ENCODE measurements around the gene UBAP1. TPM values are rescaled to one million over a fixed set of nuclear protein-coding genes. Genes with fewer than 3 reads are reported as not detected.

UBAP1 gene
- total and polyA plus RNA-seq, 4 donors = 32.3 to 74.1 (median 51.6) TPM

DNA sequence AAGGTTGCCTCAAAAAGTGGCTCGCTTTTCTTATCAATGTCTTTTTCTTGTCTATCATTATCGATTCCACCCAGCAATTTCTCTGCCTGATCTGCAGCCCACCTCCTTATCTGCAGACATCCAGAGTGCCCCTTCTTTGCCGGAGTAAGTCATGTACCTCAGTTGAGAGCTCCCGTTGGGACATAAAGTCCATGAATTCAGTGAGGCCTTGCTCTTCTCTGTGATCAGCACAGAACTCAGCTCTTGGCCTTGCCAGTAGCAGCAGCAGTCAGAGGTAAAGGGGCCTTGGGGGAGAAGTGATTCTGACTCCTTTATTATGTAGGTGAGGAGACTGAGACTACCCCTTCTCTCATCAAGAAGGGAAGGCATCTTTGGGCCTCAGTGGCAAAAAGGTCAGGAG lies 27.4 kb upstream of the UBAP1 start:
- Histone ChIP-seq H3K9me3 (ENCODE audit: control insufficient read depth, insufficient read depth, low read length) (no peaks in the 10 kb centered on the region), H3K4me1 (ENCODE audit: control insufficient read depth, insufficient read depth, low read length) (no peaks in the 10 kb centered on the region), H3K36me3 (ENCODE audit: control insufficient read depth, insufficient read depth, low read length) (no peaks in the 10 kb centered on the region), H3K4me3 (ENCODE audit: low read depth, low read length) (no peak overlapping the region), H3K27ac (ENCODE audit: low read depth, low read length) (no peak overlapping the region), H3K27me3 (ENCODE audit: control insufficient read depth, insufficient read depth, low read length) (no peaks in the 10 kb centered on the region)
- 89% methylated on average over 3 of the region's 4 CpGs for WGBS (ENCODE audit: insufficient coverage)
- no peak for DNase-seq (ENCODE audit: low read depth in 4 of 6, low spot score in 6 of 6)

DNA sequence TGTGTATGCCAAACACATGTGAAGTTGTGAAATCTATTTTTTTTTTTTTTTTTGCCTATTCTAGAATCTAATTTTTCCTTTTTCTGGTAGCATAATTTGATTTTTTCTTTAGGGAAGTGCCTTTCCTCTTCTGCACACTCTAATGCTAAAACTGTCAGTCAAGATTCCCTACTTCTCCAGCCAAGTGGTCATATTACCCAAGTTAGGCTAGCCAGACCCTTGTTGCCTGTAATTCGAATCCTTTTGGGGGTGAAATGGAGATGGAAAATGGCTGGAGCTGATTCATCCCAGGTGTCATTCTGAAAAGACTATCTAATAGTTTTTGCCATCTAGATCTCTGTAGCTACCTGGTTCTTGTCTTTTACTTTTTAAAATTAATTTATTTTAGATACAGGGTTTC lies 24.8 kb upstream of the UBAP1 start:
- H3K27me3 ChIP-seq (ENCODE audit: control insufficient read depth, insufficient read depth, low read length) = no peaks in the 10 kb centered on the region
- no peaks in the 10 kb centered on the region for H3K36me3 ChIP-seq (ENCODE audit: control insufficient read depth, insufficient read depth, low read length)
- DNase-seq (ENCODE audit: low read depth in 4 of 6, low spot score in 6 of 6) = no peak
- WGBS (ENCODE audit: insufficient coverage) = no CpG with 5 or more reads among the region's 1 CpG
- H3K9me3 ChIP-seq (ENCODE audit: control insufficient read depth, insufficient read depth, low read length) = no peaks in the 10 kb centered on the region
- H3K27ac ChIP-seq (ENCODE audit: low read depth, low read length) = no peak overlapping the region
- H3K4me3 ChIP-seq (ENCODE audit: low read depth, low read length) = no peak overlapping the region
- H3K4me1 ChIP-seq (ENCODE audit: control insufficient read depth, insufficient read depth, low read length) = no peaks in the 10 kb centered on the region

DNA sequence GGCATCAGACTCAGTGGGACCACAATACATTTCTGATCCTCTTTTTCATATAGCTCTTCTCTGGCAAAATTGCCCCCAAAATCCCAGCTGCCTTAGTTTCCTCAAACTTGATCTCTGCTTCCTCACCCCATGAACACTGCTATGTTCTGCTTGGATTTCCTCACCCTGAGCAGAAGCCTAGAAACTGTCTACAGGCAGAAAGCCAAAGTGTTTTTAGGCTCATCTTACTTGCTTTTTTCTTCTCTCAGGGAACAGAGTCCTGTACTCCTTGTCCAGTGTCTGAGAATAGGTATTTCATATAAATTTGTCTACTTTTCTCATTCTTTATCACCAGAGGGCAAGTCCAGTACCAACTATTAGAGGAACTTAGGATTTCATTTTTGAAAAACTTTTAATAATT lies 21.5 kb upstream of the UBAP1 start:
- no peak overlapping the region for H3K27ac ChIP-seq (ENCODE audit: low read depth, low read length)
- H3K4me1 ChIP-seq (ENCODE audit: control insufficient read depth, insufficient read depth, low read length) = no peaks in the 10 kb centered on the region
- no peaks in the 10 kb centered on the region for H3K36me3 ChIP-seq (ENCODE audit: control insufficient read depth, insufficient read depth, low read length)
- no peak overlapping the region for H3K4me3 ChIP-seq (ENCODE audit: low read depth, low read length)
- DNase-seq (ENCODE audit: low read depth in 4 of 6, low spot score in 6 of 6) = peak in 1 of 6 donors; percentile 20
- H3K27me3 ChIP-seq (ENCODE audit: control insufficient read depth, insufficient read depth, low read length) = no peaks in the 10 kb centered on the region
- no peaks in the 10 kb centered on the region for H3K9me3 ChIP-seq (ENCODE audit: control insufficient read depth, insufficient read depth, low read length)

DNA sequence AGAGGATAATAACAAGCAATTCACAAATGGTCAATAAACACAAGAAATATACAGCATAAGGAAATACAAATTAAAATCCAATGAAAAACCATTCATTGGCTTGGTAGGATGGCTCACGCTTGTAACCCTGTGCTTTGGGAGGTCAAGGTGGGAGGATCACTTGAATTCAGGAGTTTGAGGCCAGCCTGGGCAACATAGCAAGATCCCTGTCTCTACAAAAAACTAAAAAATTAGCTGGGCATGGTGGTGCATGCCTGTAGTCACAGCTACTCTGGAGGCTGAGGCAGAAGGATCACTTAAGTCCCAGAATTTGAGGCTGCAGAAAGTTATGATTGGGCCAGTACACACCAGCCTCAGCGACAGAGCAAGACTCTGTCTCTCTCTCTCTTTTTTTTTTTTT lies 20.9 kb upstream of the UBAP1 start:
- DNase-seq (ENCODE audit: low read depth in 4 of 6, low spot score in 6 of 6) = no peak
- Histone ChIP-seq H3K4me3 (ENCODE audit: low read depth, low read length) (no peak overlapping the region), H3K36me3 (ENCODE audit: control insufficient read depth, insufficient read depth, low read length) (no peaks in the 10 kb centered on the region), H3K27me3 (ENCODE audit: control insufficient read depth, insufficient read depth, low read length) (no peaks in the 10 kb centered on the region), H3K4me1 (ENCODE audit: control insufficient read depth, insufficient read depth, low read length) (no peaks in the 10 kb centered on the region), H3K27ac (ENCODE audit: low read depth, low read length) (no peak overlapping the region), H3K9me3 (ENCODE audit: control insufficient read depth, insufficient read depth, low read length) (no peaks in the 10 kb centered on the region)
- 100% methylated on average over 1 of the region's 2 CpGs for WGBS (ENCODE audit: insufficient coverage)

DNA sequence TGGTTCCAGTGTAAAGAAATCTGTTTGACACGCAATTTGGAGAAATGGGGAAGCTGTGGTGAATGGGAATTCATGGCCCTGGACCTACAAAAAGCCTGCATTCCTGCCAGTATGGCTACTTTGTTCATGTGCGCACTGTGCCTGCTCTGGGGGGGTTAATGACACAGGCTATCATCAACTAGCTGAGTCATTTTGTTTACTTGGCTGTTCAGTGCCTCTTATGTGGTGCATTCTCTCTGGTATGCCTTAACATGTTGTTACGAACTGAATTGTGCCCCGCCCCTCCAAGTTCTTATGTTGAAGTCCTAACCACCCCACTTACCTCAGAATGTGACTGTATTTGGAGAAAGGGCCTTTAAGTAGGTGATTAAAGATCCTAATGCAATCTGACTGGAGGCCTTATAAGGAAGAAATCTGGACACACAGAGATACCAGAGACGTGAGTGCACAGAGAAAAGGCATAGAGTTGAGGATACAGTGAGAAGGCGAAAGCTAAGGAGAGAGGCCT lies 20.4 kb upstream of the UBAP1 start:
- Histone ChIP-seq H3K9me3 (ENCODE audit: control insufficient read depth, insufficient read depth, low read length) (no peaks in the 10 kb centered on the region), H3K27ac (ENCODE audit: low read depth, low read length) (no peak overlapping the region), H3K27me3 (ENCODE audit: control insufficient read depth, insufficient read depth, low read length) (no peaks in the 10 kb centered on the region), H3K4me1 (ENCODE audit: control insufficient read depth, insufficient read depth, low read length) (no peaks in the 10 kb centered on the region), H3K4me3 (ENCODE audit: low read depth, low read length) (no peak overlapping the region), H3K36me3 (ENCODE audit: control insufficient read depth, insufficient read depth, low read length) (no peaks in the 10 kb centered on the region)
- no peak for DNase-seq (ENCODE audit: low read depth in 4 of 6, low spot score in 6 of 6)
- WGBS (ENCODE audit: insufficient coverage) = 80% methylated on average over 1 of the region's 6 CpGs

DNA sequence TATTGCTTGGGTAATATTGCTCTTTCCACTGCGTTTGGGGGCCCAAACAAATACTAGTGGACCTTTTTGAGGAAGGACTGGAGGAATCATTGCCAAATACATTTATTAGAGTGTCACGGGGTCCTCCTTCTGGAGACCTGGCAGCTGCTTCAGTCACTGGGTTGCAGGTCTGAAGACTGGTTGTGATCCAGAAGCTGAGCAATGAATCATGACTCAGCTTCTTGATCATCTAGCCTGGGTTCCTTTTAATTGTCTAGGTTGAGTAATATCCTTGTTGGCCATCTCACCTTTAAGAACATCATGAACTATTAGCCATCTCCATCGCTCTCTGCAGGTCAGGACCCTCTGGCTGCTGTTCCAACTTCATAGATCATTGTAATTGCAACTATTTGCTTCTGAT lies 15.4 kb upstream of the UBAP1 start:
- Histone ChIP-seq H3K9me3 (ENCODE audit: control insufficient read depth, insufficient read depth, low read length) (no peaks in the 10 kb centered on the region), H3K27me3 (ENCODE audit: control insufficient read depth, insufficient read depth, low read length) (no peaks in the 10 kb centered on the region), H3K4me1 (ENCODE audit: control insufficient read depth, insufficient read depth, low read length) (no peaks in the 10 kb centered on the region), H3K27ac (ENCODE audit: low read depth, low read length) (no peak overlapping the region), H3K4me3 (ENCODE audit: low read depth, low read length) (no peak overlapping the region), H3K36me3 (ENCODE audit: control insufficient read depth, insufficient read depth, low read length) (no peaks in the 10 kb centered on the region)
- DNase-seq (ENCODE audit: low read depth in 4 of 6, low spot score in 6 of 6) = no peak
- WGBS (ENCODE audit: insufficient coverage) = 80% methylated on average over 1 of the region's 3 CpGs

DNA sequence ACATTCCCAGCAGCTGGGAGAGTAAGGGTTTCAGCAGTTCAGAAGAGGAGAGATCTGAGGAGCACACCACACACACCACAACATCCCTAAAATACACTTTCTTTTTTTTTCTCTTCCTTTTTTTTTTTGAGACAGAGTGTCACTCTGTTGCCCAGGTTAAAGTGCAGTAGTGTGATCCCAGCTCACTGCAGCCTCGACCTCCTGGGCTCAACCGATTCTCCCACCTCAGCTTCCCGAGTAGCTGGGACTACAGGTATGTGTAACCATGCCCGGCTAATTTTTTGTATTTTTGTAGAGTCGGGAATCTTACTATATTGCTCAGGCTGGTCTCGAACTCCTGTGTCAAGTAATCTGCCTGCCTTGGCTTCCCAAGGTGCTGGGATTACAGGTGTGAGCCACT lies 9.7 kb upstream of the UBAP1 start:
- 98% methylated on average over 5 of the region's 6 CpGs for WGBS (ENCODE audit: insufficient coverage)
- no peak for DNase-seq (ENCODE audit: low read depth in 4 of 6, low spot score in 6 of 6)

DNA sequence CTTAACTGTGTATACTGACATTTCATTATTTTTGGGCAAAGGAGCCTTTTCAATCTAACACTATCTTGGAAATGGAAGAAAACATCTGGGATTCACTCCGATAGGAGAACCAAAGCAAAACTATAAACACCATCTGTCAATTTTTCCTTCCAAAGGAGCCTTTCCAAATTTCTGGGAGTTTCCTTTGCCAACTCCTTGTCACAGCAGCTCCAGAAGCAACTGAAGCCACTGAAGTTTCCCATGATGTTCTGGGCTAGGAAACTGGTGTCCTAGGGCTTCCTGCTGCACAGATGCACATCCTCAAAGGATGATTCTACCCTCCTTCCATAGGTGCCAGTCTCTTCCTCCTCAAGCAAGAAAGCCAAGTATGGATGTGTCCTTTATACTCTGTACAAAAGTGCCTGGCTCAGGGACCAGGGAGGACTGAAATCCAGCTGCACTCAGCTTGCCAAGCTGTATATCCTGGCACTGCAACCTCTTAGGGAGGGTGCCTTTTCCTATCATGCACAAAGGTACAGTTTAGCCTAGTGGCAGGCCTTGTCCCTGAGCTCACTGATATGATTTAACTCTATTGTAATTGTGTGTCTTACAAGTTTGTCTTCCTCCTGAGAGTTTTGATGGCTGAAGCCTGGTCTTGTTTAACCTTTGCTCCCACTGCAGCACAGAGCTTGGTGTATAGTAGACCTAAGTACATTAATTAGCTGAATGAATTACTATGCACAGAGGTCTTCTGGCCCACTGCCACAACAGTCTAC lies 8.4 kb upstream of the UBAP1 start:
- no peaks in the 10 kb centered on the region for H3K27me3 ChIP-seq (ENCODE audit: control insufficient read depth, insufficient read depth, low read length)
- peaks cover 4% of the 10 kb centered on the region for H3K4me1 ChIP-seq (ENCODE audit: control insufficient read depth, insufficient read depth, low read length)
- H3K36me3 ChIP-seq (ENCODE audit: control insufficient read depth, insufficient read depth, low read length) = no peaks in the 10 kb centered on the region
- H3K4me3 ChIP-seq (ENCODE audit: low read depth, low read length) = no peak overlapping the region
- no peaks in the 10 kb centered on the region for H3K9me3 ChIP-seq (ENCODE audit: control insufficient read depth, insufficient read depth, low read length)
- DNase-seq (ENCODE audit: low read depth in 4 of 6, low spot score in 6 of 6) = peak in 2 of 6 donors; percentile 18 to 77
- H3K27ac ChIP-seq (ENCODE audit: low read depth, low read length) = no peak overlapping the region
- WGBS (ENCODE audit: insufficient coverage) = 17% methylated on average over 1 of the region's 1 CpG

More for the DNA sequence above, 9.7 kb upstream of the UBAP1 start:
- no peaks in the 10 kb centered on the region for H3K9me3 ChIP-seq (ENCODE audit: control insufficient read depth, insufficient read depth, low read length)
- no peaks in the 10 kb centered on the region for H3K36me3 ChIP-seq (ENCODE audit: control insufficient read depth, insufficient read depth, low read length)
- H3K4me1 ChIP-seq (ENCODE audit: control insufficient read depth, insufficient read depth, low read length) = peaks cover 4% of the 10 kb centered on the region
- H3K4me3 ChIP-seq (ENCODE audit: low read depth, low read length) = no peak overlapping the region
- no peak overlapping the region for H3K27ac ChIP-seq (ENCODE audit: low read depth, low read length)
- H3K27me3 ChIP-seq (ENCODE audit: control insufficient read depth, insufficient read depth, low read length) = no peaks in the 10 kb centered on the region

DNA sequence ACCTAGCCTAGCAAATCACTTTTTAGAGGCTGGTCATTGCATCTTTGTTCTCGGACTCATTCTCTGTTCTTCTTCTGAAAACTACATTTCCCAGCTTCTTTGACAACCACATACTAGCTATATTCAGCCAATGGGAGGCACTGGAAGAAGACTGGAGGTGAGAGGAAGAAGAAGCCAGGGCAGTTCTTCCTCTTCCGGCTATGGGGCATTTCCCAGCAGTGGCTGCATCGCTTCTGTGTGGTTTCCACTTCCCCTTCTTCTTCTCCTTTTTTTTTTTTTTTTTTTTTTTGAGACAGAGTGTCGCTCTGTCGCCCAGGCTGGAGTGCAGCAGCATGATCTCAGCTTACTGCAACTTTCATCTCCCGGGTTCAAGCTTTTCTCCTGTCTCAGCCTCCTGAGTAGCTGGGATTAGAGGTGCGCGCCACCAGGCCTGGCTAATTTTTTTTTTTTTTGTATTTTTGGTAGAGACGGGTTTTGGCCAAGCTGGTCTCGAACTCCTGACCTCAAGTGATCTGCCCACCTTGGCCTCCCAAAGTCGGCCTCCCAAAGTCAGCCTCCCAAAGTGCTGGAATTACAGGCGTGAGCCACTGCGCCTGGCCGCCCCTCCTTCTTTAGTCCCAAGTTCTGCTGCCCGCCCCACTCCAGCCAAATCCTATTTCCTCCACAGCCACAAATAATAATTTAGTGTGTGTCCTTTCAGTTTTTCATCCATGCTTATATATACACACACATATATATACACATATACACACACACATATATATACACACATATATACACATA lies 6.9 kb upstream of the UBAP1 start:
- 93% methylated on average over 3 of the region's 15 CpGs for WGBS (ENCODE audit: insufficient coverage)
- no peaks in the 10 kb centered on the region for H3K36me3 ChIP-seq (ENCODE audit: control insufficient read depth, insufficient read depth, low read length)
- H3K4me3 ChIP-seq (ENCODE audit: low read depth, low read length) = no peak overlapping the region
- H3K27ac ChIP-seq (ENCODE audit: low read depth, low read length) = no peak overlapping the region
- no peak for DNase-seq (ENCODE audit: low read depth in 4 of 6, low spot score in 6 of 6)
- H3K9me3 ChIP-seq (ENCODE audit: control insufficient read depth, insufficient read depth, low read length) = no peaks in the 10 kb centered on the region
- no peaks in the 10 kb centered on the region for H3K27me3 ChIP-seq (ENCODE audit: control insufficient read depth, insufficient read depth, low read length)
- H3K4me1 ChIP-seq (ENCODE audit: control insufficient read depth, insufficient read depth, low read length) = peaks cover 4% of the 10 kb centered on the region

DNA sequence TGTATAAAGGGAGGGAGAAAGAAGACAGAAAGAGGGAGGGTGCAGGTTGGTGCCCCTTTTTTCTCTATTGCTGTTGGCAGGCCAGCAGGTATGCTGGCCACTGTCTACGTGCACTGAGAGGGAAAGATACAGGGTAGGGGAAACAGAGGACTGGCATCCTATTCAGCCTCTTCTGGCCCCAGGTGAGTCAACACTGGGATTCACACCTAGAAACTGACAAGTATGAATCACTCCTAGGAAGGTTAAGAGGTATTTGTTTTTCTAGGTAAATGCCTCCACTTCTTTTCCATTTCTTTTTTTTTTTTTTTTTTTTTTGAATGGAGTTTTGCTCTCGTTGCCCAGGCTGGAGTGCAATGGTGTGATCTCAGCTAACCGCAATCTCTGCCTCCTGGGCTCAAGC lies 2.8 kb upstream of the UBAP1 start:
- Histone ChIP-seq H3K36me3 (ENCODE audit: control insufficient read depth, insufficient read depth, low read length) (no peaks in the 10 kb centered on the region), H3K9me3 (ENCODE audit: control insufficient read depth, insufficient read depth, low read length) (no peaks in the 10 kb centered on the region), H3K27me3 (ENCODE audit: control insufficient read depth, insufficient read depth, low read length) (no peaks in the 10 kb centered on the region), H3K4me1 (ENCODE audit: control insufficient read depth, insufficient read depth, low read length) (peaks cover 12% of the 10 kb centered on the region), H3K4me3 (ENCODE audit: low read depth, low read length) (no peak overlapping the region), H3K27ac (ENCODE audit: low read depth, low read length) (no peak overlapping the region)
- WGBS (ENCODE audit: insufficient coverage) = 86% methylated on average over 1 of the region's 3 CpGs
- no peak for DNase-seq (ENCODE audit: low read depth in 4 of 6, low spot score in 6 of 6)

Data from spinal cord (tissue), 10 donors.